Peyer's patch (tissue), 4 donors: Measurements from ENCODE around the gene RIOK2.

ENCODE experiments used
- POLR2A ChIP-seq, 2 donors: fragments of 450-650 bp; IDR thresholded peaks; one replicate each; pipeline ENCODE4 v1.5.1; 2017; ENCODE audit warnings: antibody characterized with exemption in 2 of 2, mild to moderate bottlenecking in 2 of 2, moderate library complexity in 2 of 2
- TF ChIP-seq, protein P1 (sequence below), 6 experiments: fragments of 450-650 bp in 4 of 6; fragments of 200-600 bp in 2 of 6; sonication (generic) in 1 of 6; IDR thresholded peaks; one replicate each; pipeline ENCODE4 v1.5.1; 2017 to 2019; ENCODE audit warnings: antibody characterized with exemption in 6 of 6, mild to moderate bottlenecking in 3 of 6, moderate library complexity in 1 of 6

DNA sequence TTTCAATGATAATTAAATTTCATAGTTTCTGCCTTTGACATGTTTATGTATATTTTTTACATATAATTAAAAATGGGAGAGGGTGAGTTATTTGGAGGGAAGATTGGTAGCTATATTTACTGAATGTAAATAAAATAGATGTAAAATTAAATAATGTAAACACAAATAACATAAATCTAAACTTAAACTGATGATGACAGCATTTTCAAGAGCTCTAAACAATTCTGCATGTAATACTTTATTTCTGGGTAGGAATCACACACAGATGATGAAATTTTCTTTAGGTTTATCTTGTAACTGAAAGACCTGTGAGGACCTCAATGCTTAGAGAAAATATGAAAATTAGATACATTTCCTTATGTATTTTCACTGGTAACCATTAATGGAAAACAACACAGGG, 42.2 kb upstream of the RIOK2 start:
- TF ChIP-seq, protein P1, sequence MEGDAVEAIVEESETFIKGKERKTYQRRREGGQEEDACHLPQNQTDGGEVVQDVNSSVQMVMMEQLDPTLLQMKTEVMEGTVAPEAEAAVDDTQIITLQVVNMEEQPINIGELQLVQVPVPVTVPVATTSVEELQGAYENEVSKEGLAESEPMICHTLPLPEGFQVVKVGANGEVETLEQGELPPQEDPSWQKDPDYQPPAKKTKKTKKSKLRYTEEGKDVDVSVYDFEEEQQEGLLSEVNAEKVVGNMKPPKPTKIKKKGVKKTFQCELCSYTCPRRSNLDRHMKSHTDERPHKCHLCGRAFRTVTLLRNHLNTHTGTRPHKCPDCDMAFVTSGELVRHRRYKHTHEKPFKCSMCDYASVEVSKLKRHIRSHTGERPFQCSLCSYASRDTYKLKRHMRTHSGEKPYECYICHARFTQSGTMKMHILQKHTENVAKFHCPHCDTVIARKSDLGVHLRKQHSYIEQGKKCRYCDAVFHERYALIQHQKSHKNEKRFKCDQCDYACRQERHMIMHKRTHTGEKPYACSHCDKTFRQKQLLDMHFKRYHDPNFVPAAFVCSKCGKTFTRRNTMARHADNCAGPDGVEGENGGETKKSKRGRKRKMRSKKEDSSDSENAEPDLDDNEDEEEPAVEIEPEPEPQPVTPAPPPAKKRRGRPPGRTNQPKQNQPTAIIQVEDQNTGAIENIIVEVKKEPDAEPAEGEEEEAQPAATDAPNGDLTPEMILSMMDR (IDR thresholded peaks at IDR 0.05): no peak
- TF ChIP-seq POLR2A (IDR thresholded peaks at IDR 0.05): no peak
